HepG2 (cell line): ENCODE results near the gene SPDYE16.
"Not testable (repeated sequence)": the region's sequence is repeated elsewhere in the genome, so short reads cannot be mapped to it uniquely, and the experiment has no call there.

Experiments used
- ELF4 ChIP-seq: sonication (generic); formaldehyde crosslinking; IDR thresholded peaks from 2 replicates; pipeline ENCODE4 v1.5.0; 2020; ENCODE audit warnings: missing genetic modification reagents, mild to moderate bottlenecking, moderate library complexity, borderline replicate concordance
- KDM5A ChIP-seq: fragments of 200-600 bp; sonication (generic); IDR thresholded peaks from 2 replicates; pipeline ENCODE4 v1.7.0; 2018; ENCODE audit warnings: antibody characterized with exemption, mild to moderate bottlenecking, low read length, borderline replicate concordance
- NFKBIZ ChIP-seq: IDR thresholded peaks from 2 replicates; pipeline ENCODE4 v1.6.1; 2018; ENCODE audit warnings: missing genetic modification reagents, missing compliant biosample characterization
- TF ChIP-seq, protein P1 (sequence below): sonication (generic); formaldehyde crosslinking; IDR thresholded peaks from 2 replicates; pipeline ENCODE4 v1.5.0; 2020; ENCODE audit warnings: mild to moderate bottlenecking, missing genetic modification reagents, moderate library complexity
- TF ChIP-seq, protein P2 (sequence below): sonication (generic); formaldehyde crosslinking; IDR thresholded peaks from 2 replicates; pipeline ENCODE4 v1.4.0; 2020; ENCODE audit warnings: mild to moderate bottlenecking, missing genetic modification reagents
- TF ChIP-seq, protein P3 (sequence below), 2 experiments: sonication (generic) in 1 of 2; formaldehyde crosslinking in 1 of 2; IDR thresholded peaks; 2 replicates each; pipeline versions ENCODE4 v1.5.1 to v1.6.1; 2011 to 2020; ENCODE audit warnings: borderline replicate concordance in 1 of 2, low read depth in 1 of 2, low read length in 1 of 2, mild to moderate bottlenecking in 1 of 2, missing genetic modification reagents in 1 of 2, moderate library complexity in 1 of 2

DNA sequence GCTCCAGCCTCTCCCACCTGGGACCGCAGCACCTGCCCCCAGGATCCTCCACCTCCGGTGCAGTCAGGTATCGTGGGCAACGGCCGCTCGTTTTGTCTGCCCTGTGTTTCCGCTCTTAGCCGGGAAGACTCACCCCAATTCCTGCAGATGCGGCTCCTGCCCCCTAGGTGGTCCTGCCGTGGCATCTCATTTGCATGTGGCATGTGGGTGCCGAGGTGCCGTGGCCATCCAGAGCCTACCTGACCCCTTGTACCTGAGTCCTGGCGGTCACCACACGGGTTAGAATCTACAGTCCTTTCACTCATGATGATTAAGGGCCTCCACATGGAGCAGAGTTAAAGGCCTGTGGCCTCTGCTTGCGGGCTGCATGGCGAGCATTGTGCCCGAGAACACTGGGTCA is 60.0 kb downstream of the SPDYE16 start:
- TF ChIP-seq, protein P1, sequence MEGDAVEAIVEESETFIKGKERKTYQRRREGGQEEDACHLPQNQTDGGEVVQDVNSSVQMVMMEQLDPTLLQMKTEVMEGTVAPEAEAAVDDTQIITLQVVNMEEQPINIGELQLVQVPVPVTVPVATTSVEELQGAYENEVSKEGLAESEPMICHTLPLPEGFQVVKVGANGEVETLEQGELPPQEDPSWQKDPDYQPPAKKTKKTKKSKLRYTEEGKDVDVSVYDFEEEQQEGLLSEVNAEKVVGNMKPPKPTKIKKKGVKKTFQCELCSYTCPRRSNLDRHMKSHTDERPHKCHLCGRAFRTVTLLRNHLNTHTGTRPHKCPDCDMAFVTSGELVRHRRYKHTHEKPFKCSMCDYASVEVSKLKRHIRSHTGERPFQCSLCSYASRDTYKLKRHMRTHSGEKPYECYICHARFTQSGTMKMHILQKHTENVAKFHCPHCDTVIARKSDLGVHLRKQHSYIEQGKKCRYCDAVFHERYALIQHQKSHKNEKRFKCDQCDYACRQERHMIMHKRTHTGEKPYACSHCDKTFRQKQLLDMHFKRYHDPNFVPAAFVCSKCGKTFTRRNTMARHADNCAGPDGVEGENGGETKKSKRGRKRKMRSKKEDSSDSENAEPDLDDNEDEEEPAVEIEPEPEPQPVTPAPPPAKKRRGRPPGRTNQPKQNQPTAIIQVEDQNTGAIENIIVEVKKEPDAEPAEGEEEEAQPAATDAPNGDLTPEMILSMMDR (CRISPR knock-in tag) = not testable (repeated sequence)
- not testable (repeated sequence) for TF ChIP-seq KDM5A, ELF4, NFKBIZ
- TF ChIP-seq, protein P2, sequence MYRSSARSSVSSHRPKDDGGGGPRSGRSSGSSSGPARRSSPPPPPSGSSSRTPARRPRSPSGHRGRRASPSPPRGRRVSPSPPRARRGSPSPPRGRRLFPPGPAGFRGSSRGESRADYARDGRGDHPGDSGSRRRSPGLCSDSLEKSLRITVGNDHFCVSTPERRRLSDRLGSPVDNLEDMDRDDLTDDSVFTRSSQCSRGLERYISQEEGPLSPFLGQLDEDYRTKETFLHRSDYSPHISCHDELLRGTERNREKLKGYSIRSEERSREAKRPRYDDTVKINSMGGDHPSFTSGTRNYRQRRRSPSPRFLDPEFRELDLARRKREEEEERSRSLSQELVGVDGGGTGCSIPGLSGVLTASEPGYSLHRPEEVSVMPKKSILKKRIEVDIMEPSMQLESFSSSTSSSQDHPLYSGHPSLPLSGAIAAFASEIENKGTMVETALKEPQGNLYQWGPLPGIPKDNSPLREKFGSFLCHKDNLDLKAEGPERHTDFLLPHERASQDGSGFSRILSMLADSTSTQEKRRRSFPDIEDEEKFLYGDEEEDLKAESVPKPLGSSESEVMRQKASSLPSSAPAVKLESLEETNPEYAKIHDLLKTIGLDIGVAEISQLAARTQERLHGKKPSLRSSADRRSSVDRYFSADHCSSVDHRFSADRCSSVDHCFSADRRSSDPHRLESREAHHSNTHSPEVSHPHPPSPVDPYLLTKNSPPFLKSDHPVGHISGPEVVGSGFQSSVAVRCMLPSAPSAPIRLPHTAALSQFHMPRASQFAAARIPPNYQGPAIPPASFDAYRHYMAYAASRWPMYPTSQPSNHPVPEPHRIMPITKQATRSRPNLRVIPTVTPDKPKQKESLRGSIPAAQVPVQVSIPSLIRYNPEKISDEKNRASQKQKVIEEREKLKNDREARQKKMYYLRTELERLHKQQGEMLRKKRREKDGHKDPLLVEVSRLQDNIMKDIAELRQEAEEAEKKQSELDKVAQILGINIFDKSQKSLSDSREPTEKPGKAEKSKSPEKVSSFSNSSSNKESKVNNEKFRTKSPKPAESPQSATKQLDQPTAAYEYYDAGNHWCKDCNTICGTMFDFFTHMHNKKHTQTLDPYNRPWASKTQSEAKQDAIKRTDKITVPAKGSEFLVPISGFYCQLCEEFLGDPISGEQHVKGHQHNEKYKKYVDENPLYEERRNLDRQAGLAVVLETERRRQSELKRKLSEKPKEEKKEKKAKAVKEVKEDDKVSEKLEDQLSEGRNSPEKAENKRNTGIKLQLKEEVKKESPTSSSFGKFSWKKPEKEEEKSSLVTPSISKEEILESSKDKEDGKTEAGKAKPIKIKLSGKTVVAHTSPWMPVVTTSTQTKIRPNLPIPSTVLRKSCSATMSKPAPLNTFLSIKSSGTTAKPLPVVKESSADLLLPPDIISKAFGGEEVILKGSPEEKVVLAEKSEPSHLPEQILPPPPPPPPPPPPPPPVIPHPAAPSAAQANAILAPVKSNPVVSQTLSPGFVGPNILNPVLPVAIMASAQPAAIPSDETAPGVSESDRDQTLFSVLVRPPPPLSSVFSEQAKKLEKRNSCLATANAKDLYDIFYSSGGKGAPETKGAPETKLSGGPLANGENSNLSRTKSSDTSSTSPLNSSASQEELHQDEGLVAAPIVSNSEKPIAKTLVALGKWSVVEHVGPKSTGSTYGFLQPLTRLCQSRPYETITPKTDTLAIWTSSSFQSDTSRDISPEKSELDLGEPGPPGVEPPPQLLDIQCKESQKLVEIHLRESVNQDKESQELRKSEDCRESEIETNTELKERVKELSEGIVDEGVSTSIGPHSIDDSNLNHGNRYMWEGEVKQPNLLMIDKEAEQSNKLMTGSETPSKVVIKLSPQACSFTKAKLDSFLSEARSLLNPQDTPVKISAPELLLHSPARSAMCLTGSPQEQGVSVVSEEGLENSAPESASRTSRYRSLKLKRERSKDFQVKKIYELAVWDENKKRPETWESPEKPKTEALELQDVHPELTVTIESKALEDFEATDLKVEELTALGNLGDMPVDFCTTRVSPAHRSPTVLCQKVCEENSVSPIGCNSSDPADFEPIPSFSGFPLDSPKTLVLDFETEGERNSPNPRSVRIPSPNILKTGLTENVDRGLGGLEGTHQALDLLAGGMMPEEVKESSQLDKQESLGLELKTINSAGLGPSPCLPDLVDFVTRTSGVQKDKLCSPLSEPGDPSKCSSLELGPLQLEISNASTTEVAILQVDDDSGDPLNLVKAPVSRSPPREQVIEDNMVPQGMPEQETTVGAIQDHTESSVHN (CRISPR knock-in tag) = not testable (repeated sequence)
- TF ChIP-seq, protein P3, sequence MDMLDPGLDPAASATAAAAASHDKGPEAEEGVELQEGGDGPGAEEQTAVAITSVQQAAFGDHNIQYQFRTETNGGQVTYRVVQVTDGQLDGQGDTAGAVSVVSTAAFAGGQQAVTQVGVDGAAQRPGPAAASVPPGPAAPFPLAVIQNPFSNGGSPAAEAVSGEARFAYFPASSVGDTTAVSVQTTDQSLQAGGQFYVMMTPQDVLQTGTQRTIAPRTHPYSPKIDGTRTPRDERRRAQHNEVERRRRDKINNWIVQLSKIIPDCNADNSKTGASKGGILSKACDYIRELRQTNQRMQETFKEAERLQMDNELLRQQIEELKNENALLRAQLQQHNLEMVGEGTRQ (IDR thresholded peaks at IDR 0.05; ENCODE audit: low read depth, low read length) = not testable (repeated sequence)
- TF ChIP-seq, protein P3 (CRISPR knock-in tag; IDR thresholded peaks at IDR 0.05; ENCODE audit: borderline replicate concordance) = not testable (repeated sequence)
